Measurements from ENCODE around the gene COL16A1.

The COL16A1 gene

GRCh38 chr1:31621498-31621820 lies 82.4 kb downstream of the COL16A1 start:
- no peak overlapping the region for H3K4me2 ChIP-seq (ENCODE audit: low read length)
- H3K27ac ChIP-seq (ENCODE audit: low read depth, low read length), result no peak overlapping the region
- no peak overlapping the region for H2BK120ac ChIP-seq (ENCODE audit: low read depth, low read length)
- WGBS (ENCODE audit: extremely low coverage, insufficient coverage, low lambda C conversion rate), result no CpG with 5 or more reads among the region's 5 CpGs
- H3K27me3 ChIP-seq (ENCODE audit: insufficient read depth, low read length, poor library complexity), result peaks cover 5% of the 10 kb centered on the region
- H3K9ac ChIP-seq (ENCODE audit: low read length), result no peak overlapping the region
- H3K79me1 ChIP-seq (ENCODE audit: low read length), result no peaks in the 10 kb centered on the region
- no peak overlapping the region for H2AK5ac ChIP-seq (ENCODE audit: low read length)
- no peak overlapping the region for H2BK5ac ChIP-seq (ENCODE audit: low read length)
- no peak overlapping the region for H4K5ac ChIP-seq (ENCODE audit: low read length)
- H4K8ac ChIP-seq (ENCODE audit: low read depth, low read length), result no peak overlapping the region
- H3K56ac ChIP-seq (ENCODE audit: low read length), result no peak overlapping the region
- no peak for DNase-seq
- no peak overlapping the region for H3K4me3 ChIP-seq (ENCODE audit: low read length)
- H3K23ac ChIP-seq (ENCODE audit: low read length), result no peak overlapping the region
- H3K79me2 ChIP-seq (ENCODE audit: control insufficient read depth, insufficient read depth, low read length), result no peaks in the 10 kb centered on the region
- no peak overlapping the region for H2BK15ac ChIP-seq (replicated peaks; ENCODE audit: low read depth)
- no peak overlapping the region for H3K18ac ChIP-seq (ENCODE audit: low read length)
- H3K4me1 ChIP-seq (ENCODE audit: control insufficient read depth, low read depth, low read length), result no peaks in the 10 kb centered on the region
- no peaks in the 10 kb centered on the region for H3K36me3 ChIP-seq (ENCODE audit: control insufficient read depth, insufficient read depth, low read length)
- H3K4ac ChIP-seq (ENCODE audit: low read depth, low read length), result no peak overlapping the region

GRCh38 chr1:31620631-31621497 lies 83.0 kb downstream of the COL16A1 start:
- Histone ChIP-seq H3K4me3 (ENCODE audit: low read length) (no peak overlapping the region), H3K79me1 (ENCODE audit: low read length) (no peaks in the 10 kb centered on the region), H3K18ac (ENCODE audit: low read length) (no peak overlapping the region), H3K4ac (ENCODE audit: low read depth, low read length) (no peak overlapping the region), H4K8ac (ENCODE audit: low read depth, low read length) (no peak overlapping the region), H3K56ac (ENCODE audit: low read length) (peak overlapping the region; percentile 15), H2BK120ac (ENCODE audit: low read depth, low read length) (no peak overlapping the region), H3K4me2 (ENCODE audit: low read length) (no peak overlapping the region), H3K36me3 (ENCODE audit: control insufficient read depth, insufficient read depth, low read length) (no peaks in the 10 kb centered on the region), H3K27me3 (ENCODE audit: insufficient read depth, low read length, poor library complexity) (peaks cover 5% of the 10 kb centered on the region), H2AK5ac (ENCODE audit: low read length) (no peak overlapping the region), H3K9ac (ENCODE audit: low read length) (no peak overlapping the region), H3K27ac (ENCODE audit: low read depth, low read length) (no peak overlapping the region), H4K5ac (ENCODE audit: low read length) (no peak overlapping the region), H3K23ac (ENCODE audit: low read length) (no peak overlapping the region), H3K79me2 (ENCODE audit: control insufficient read depth, insufficient read depth, low read length) (no peaks in the 10 kb centered on the region), H2BK5ac (ENCODE audit: low read length) (no peak overlapping the region), H3K4me1 (ENCODE audit: control insufficient read depth, low read depth, low read length) (no peaks in the 10 kb centered on the region), H2BK15ac (replicated peaks; ENCODE audit: low read depth) (no peak overlapping the region)
- no peak for DNase-seq
- WGBS (ENCODE audit: extremely low coverage, insufficient coverage, low lambda C conversion rate), result no CpG with 5 or more reads among the region's 20 CpGs

GRCh38 chr1:31618916-31619846 lies 84.6 kb downstream of the COL16A1 start:
- Histone ChIP-seq H2BK5ac (ENCODE audit: low read length) (no peak overlapping the region), H3K9ac (ENCODE audit: low read length) (no peak overlapping the region), H3K23ac (ENCODE audit: low read length) (no peak overlapping the region), H3K4me3 (ENCODE audit: low read length) (no peak overlapping the region), H4K8ac (ENCODE audit: low read depth, low read length) (no peak overlapping the region), H2AK5ac (ENCODE audit: low read length) (no peak overlapping the region), H3K18ac (ENCODE audit: low read length) (no peak overlapping the region), H3K4me1 (ENCODE audit: control insufficient read depth, low read depth, low read length) (no peaks in the 10 kb centered on the region), H3K4ac (ENCODE audit: low read depth, low read length) (no peak overlapping the region), H3K36me3 (ENCODE audit: control insufficient read depth, insufficient read depth, low read length) (no peaks in the 10 kb centered on the region), H4K5ac (ENCODE audit: low read length) (no peak overlapping the region), H3K56ac (ENCODE audit: low read length) (no peak overlapping the region), H3K79me2 (ENCODE audit: control insufficient read depth, insufficient read depth, low read length) (no peaks in the 10 kb centered on the region), H3K4me2 (ENCODE audit: low read length) (no peak overlapping the region), H2BK120ac (ENCODE audit: low read depth, low read length) (no peak overlapping the region), H2BK15ac (replicated peaks; ENCODE audit: low read depth) (no peak overlapping the region), H3K79me1 (ENCODE audit: low read length) (no peaks in the 10 kb centered on the region), H3K27me3 (ENCODE audit: insufficient read depth, low read length, poor library complexity) (peaks cover 5% of the 10 kb centered on the region), H3K27ac (ENCODE audit: low read depth, low read length) (no peak overlapping the region)
- DNase-seq, result no peak
- no CpG with 5 or more reads among the region's 23 CpGs for WGBS (ENCODE audit: extremely low coverage, insufficient coverage, low lambda C conversion rate)

- H4K8ac ChIP-seq (ENCODE audit: low read depth, low read length), result no peak overlapping the region
- H3K23ac ChIP-seq (ENCODE audit: low read length), result no peak overlapping the region
- no peak overlapping the region for H3K27ac ChIP-seq (ENCODE audit: low read depth, low read length)
- no peak overlapping the region for H3K4ac ChIP-seq (ENCODE audit: low read depth, low read length)
- peak; percentile 67 for DNase-seq
- no peak overlapping the region for H2AK5ac ChIP-seq (ENCODE audit: low read length)
- H4K5ac ChIP-seq (ENCODE audit: low read length), result no peak overlapping the region
- H3K79me2 ChIP-seq (ENCODE audit: control insufficient read depth, insufficient read depth, low read length), result no peaks in the 10 kb centered on the region
- H3K4me2 ChIP-seq (ENCODE audit: low read length), result peak overlapping the region; percentile 89
- H2BK120ac ChIP-seq (ENCODE audit: low read depth, low read length), result no peak overlapping the region
- no peak overlapping the region for H2BK15ac ChIP-seq (replicated peaks; ENCODE audit: low read depth)
- no peak overlapping the region for H3K18ac ChIP-seq (ENCODE audit: low read length)
- peak overlapping the region; percentile 84 for H3K56ac ChIP-seq (ENCODE audit: low read length)
- peaks cover 5% of the 10 kb centered on the region for H3K27me3 ChIP-seq (ENCODE audit: insufficient read depth, low read length, poor library complexity)
- peak overlapping the region; percentile 59 for H3K9ac ChIP-seq (ENCODE audit: low read length)
- no peak overlapping the region for H2BK5ac ChIP-seq (ENCODE audit: low read length)
- peak overlapping the region; percentile 54 for H3K4me3 ChIP-seq (ENCODE audit: low read length)
- no peaks in the 10 kb centered on the region for H3K79me1 ChIP-seq (ENCODE audit: low read length)
- no CpG with 5 or more reads among the region's 56 CpGs for WGBS (ENCODE audit: extremely low coverage, insufficient coverage, low lambda C conversion rate)
- H3K4me1 ChIP-seq (ENCODE audit: control insufficient read depth, low read depth, low read length), result no peaks in the 10 kb centered on the region
- no peaks in the 10 kb centered on the region for H3K36me3 ChIP-seq (ENCODE audit: control insufficient read depth, insufficient read depth, low read length)
Measured at GRCh38 chr1:31617916-31618746, 85.7 kb downstream of the COL16A1 start.

GRCh38 chr1:31617218-31617915 lies 86.5 kb downstream of the COL16A1 start, which contains the start of gene HCRTR1:
Gene HCRTR1, plus strand, starts transcription at chr1:31617689. Its CDS starts 1,504 bp downstream, at chr1:31619193.
- H2BK15ac ChIP-seq (replicated peaks; ENCODE audit: low read depth), result no peak within 1 kb of the TSS
- peak within 1 kb of the TSS; percentile 51 for H3K23ac ChIP-seq (ENCODE audit: low read length)
- no peak within 1 kb of the TSS for H4K5ac ChIP-seq (ENCODE audit: low read length)
- no peak within 1 kb of the TSS for H2BK120ac ChIP-seq (ENCODE audit: low read depth, low read length)
- peak within 1 kb of the TSS; percentile 59 for H3K9ac ChIP-seq (ENCODE audit: low read length)
- no peak within 1 kb of the TSS for H3K4ac ChIP-seq (ENCODE audit: low read depth, low read length)
- H3K4me1 ChIP-seq (ENCODE audit: control insufficient read depth, low read depth, low read length), result no peaks in the 10 kb centered on the region
- H3K18ac ChIP-seq (ENCODE audit: low read length), result no peak within 1 kb of the TSS
- H3K4me3 ChIP-seq (ENCODE audit: low read length), result peak within 1 kb of the TSS; percentile 54
- no peak within 1 kb of the TSS for H3K27ac ChIP-seq (ENCODE audit: low read depth, low read length)
- H3K56ac ChIP-seq (ENCODE audit: low read length), result peak within 1 kb of the TSS; percentile 84
- H3K27me3 ChIP-seq (ENCODE audit: insufficient read depth, low read length, poor library complexity), result peaks cover 5% of the 10 kb centered on the region
- H2BK5ac ChIP-seq (ENCODE audit: low read length), result no peak within 1 kb of the TSS
- no CpG with 5 or more reads among the region's 48 CpGs for WGBS (ENCODE audit: extremely low coverage, insufficient coverage, low lambda C conversion rate)
- H2AK5ac ChIP-seq (ENCODE audit: low read length), result no peak within 1 kb of the TSS
- no peaks in the 10 kb centered on the region for H3K79me2 ChIP-seq (ENCODE audit: control insufficient read depth, insufficient read depth, low read length)
- no peaks in the 10 kb centered on the region for H3K79me1 ChIP-seq (ENCODE audit: low read length)
- DNase-seq, result no peak
- H3K4me2 ChIP-seq (ENCODE audit: low read length), result peak within 1 kb of the TSS; percentile 89
- no peaks in the 10 kb centered on the region for H3K36me3 ChIP-seq (ENCODE audit: control insufficient read depth, insufficient read depth, low read length)
- no peak within 1 kb of the TSS for H4K8ac ChIP-seq (ENCODE audit: low read depth, low read length)
